H1 (cell line): ENCODE results near the gene FAM219A.

Experiments used
- CTCF ChIP-seq, 3 experiments: IDR thresholded peaks; 1 replicate in 2 of 3; 2 replicates in 1 of 3; pipeline versions ENCODE4 v1.5.1 to v1.6.1; 2011; ENCODE audit warnings: low read length in 3 of 3, mild to moderate bottlenecking in 3 of 3, inconsistent platforms in 2 of 3, low read depth in 1 of 3, moderate library complexity in 1 of 3; ENCODE audit not compliant: insufficient read depth in 1 of 3; ENCODE audit errors: control extremely low read depth in 1 of 3
- JUND ChIP-seq: IDR thresholded peaks from 2 replicates; pipeline ENCODE4 v1.6.1; 2011; ENCODE audit warnings: mild to moderate bottlenecking, improper control_type of control experiment, low read length
- RAD21 ChIP-seq, 2 experiments: IDR thresholded peaks in 1 of 2; conservative IDR thresholded peaks in 1 of 2; 2 replicates each; pipeline ENCODE4 v1.6.1; 2011; ENCODE audit warnings: low read depth in 2 of 2, low read length in 2 of 2, improper control_type of control experiment in 1 of 2, inconsistent platforms in 1 of 2, mild to moderate bottlenecking in 1 of 2, moderate library complexity in 1 of 2
- ZNF274 ChIP-seq: IDR thresholded peaks from 2 replicates; pipeline ENCODE4 v1.7.0; 2012; ENCODE audit warnings: low read length, borderline replicate concordance; ENCODE audit errors: extremely low read depth

GRCh38 chr9:34405719-34406118 lies 52.7 kb downstream of the FAM219A start:
- TF ChIP-seq JUND (no peak), CTCF (IDR thresholded peaks at IDR 0.05; ENCODE audit: control extremely low read depth in 1 of 3, insufficient read depth in 1 of 3, low read depth in 1 of 3, low read length in 3 of 3) (no peak), RAD21 (IDR thresholded peaks at IDR 0.05 in 1 of 2, conservative IDR thresholded peaks at IDR 0.05 in 1 of 2; ENCODE audit: low read depth in 2 of 2, low read length in 2 of 2) (no peak), ZNF274 (no peak)
